Thymus (tissue), 11 donors: Measurements from ENCODE around the gene NCEH1. TPM values are rescaled to one million over a fixed set of nuclear protein-coding genes. Genes with fewer than 3 reads are reported as not detected.
"Not testable (repeated sequence)": the region's sequence is repeated elsewhere in the genome, so short reads cannot be mapped to it uniquely, and the experiment has no call there.

ENCODE experiments used
- DNase-seq, 9 donors: peaks; one replicate each; pipeline ENCODE4 v3.0.0-alpha.2; 2013; ENCODE audit warnings: low spot score in 9 of 9, low read depth in 6 of 9, missing footprints in 1 of 9
- H3K27ac ChIP-seq, 2 donors: one replicate each; pipeline ENCODE4 v1.5.1; 2013; ENCODE audit warnings: control low read depth in 1 of 2, low read depth in 1 of 2, low read length in 1 of 2, mild to moderate bottlenecking in 1 of 2, moderate library complexity in 1 of 2
- H3K27me3 ChIP-seq, 2 donors: one replicate each; pipeline ENCODE4 v1.5.1; 2013; ENCODE audit warnings: low read length in 1 of 2; ENCODE audit not compliant: control insufficient read depth in 2 of 2, insufficient read depth in 1 of 2
- H3K36me3 ChIP-seq, 2 donors: one replicate each; pipeline ENCODE4 v1.5.1; 2013; ENCODE audit warnings: low read length in 1 of 2, mild to moderate bottlenecking in 1 of 2, moderate library complexity in 1 of 2; ENCODE audit not compliant: control insufficient read depth in 2 of 2, insufficient read depth in 2 of 2
- H3K4me1 ChIP-seq, 2 donors: one replicate each; pipeline ENCODE4 v1.5.1; 2013; ENCODE audit warnings: low read length in 2 of 2; ENCODE audit not compliant: control insufficient read depth in 2 of 2, insufficient read depth in 2 of 2
- H3K4me3 ChIP-seq, 2 donors: one replicate each; pipeline ENCODE4 v1.5.1; 2013; ENCODE audit warnings: low read length in 2 of 2, control low read depth in 1 of 2, mild to moderate bottlenecking in 1 of 2
- H3K9me3 ChIP-seq, 2 donors: one replicate each; pipeline ENCODE4 v1.5.1; 2013; ENCODE audit warnings: low read length in 1 of 2, mild to moderate bottlenecking in 1 of 2; ENCODE audit not compliant: control insufficient read depth in 2 of 2, insufficient read depth in 1 of 2
- WGBS: extraction: QIAGEN DNeasy Blood & Tissue Kit; methylation state at CpG from one replicate; pipeline ENCODE4 v1.1.7; 2013; 5-methylcytosine and 5-hydroxymethylcytosine counted together
- polyA plus RNA-seq: library from polyadenylated mRNA; stranded (reverse); fragments of 200-250 nt; gene quantifications from one replicate; pipeline ENCODE4 v1.2.3, GENCODE V29; 2013
- total RNA-seq: library from RNA; stranded (reverse); fragments of 120-200 nt; gene quantifications from one replicate; pipeline ENCODE4 v1.2.4, GENCODE V29; 2013
- donor health status: healthy.

The NCEH1 gene
- total and polyA plus RNA-seq, 2 donors: 3.0 to 4.4 TPM

DNA sequence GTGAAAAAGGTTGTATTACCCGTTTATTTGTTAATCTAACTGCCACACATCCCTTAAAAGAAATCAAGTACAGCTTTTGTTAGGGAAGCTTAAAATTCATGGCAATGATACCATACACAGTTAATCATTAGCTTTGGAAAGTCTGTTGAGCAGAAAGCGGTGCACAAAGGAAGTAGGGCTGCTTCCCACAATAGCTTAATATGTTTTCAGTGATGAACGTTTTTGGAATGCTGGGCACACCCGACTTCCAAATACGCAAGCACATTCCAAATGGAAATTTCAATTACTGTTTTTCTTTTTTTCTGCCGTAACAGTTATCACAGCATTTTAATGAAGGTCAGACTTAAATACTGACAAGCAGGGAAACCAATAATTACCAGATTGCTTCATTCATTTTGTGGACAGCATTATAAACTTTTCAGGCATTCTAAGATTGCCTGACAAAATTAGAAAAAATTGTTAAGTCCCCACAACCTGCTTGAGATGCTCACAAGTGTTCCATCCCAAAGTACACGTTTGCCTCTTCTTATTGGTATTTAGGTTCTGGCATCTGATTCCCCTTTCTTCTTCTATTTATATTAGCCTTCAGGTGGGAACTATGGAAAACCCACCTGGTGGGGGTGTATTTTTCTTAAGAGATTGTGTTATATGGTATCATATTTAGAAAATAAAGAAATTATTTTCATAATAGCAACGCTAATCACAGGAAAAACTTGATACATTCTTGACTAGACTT lies 38.5 kb upstream of the NCEH1 start:
- WGBS: 83% methylated on average over 8 of the region's 8 CpGs
- Histone ChIP-seq H3K27ac (no peak overlapping the region), H3K4me1 (peaks cover 5 to 17% of the 10 kb centered on the region in 2 donors), H3K9me3 (no peaks in the 10 kb centered on the region), H3K4me3 (peak overlapping the region in 1 of 2 donors; percentile 84), H3K27me3 (no peaks in the 10 kb centered on the region), H3K36me3 (peaks cover 0 to 9% of the 10 kb centered on the region in 2 donors)
- no peak for DNase-seq

- H3K27me3 ChIP-seq: no peaks in the 10 kb centered on the region
- no peaks in the 10 kb centered on the region for H3K9me3 ChIP-seq
- H3K4me1 ChIP-seq: peaks cover 0 to 5% of the 10 kb centered on the region in 2 donors
- H3K4me3 ChIP-seq: no peak overlapping the region
- no peaks in the 10 kb centered on the region for H3K36me3 ChIP-seq
- DNase-seq: no peak
- 89% methylated on average over 2 of the region's 2 CpGs for WGBS
- no peak overlapping the region for H3K27ac ChIP-seq
These were observed 35.6 kb upstream of the NCEH1 start for GRCh38 chr3:172746475-172746874.

DNA sequence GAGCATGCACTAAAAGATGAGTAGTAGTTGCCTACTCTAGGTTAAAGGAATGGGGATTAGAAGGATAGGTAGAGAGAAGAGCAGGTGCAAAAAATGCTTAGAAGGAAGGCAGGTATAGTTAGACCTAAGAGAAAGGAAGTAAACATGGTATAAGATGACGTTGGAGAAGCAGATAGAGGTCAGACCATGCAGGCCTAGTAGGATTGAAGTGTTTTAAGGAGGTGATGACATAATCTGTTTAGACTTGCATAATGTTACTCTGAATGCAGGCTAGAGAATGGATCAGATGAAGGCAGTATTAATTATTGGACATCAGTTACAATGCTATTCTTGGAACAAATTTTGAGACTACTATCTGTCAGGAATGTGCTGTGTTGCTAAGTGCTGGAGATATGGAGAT lies 28.6 kb upstream of the NCEH1 start:
- H3K27ac ChIP-seq: no peak overlapping the region
- no peaks in the 10 kb centered on the region for H3K4me1 ChIP-seq
- H3K27me3 ChIP-seq: no peaks in the 10 kb centered on the region
- DNase-seq: no peak
- H3K4me3 ChIP-seq: no peak overlapping the region
- no peaks in the 10 kb centered on the region for H3K9me3 ChIP-seq
- WGBS: 75% methylated on average over 1 of the region's 1 CpG
- no peaks in the 10 kb centered on the region for H3K36me3 ChIP-seq

- H3K4me1 ChIP-seq: no peaks in the 10 kb centered on the region
- no peaks in the 10 kb centered on the region for H3K27me3 ChIP-seq
- H3K36me3 ChIP-seq: no peaks in the 10 kb centered on the region
- 95% methylated on average over 2 of the region's 2 CpGs for WGBS
- DNase-seq: no peak
- no peak overlapping the region for H3K27ac ChIP-seq
- no peaks in the 10 kb centered on the region for H3K9me3 ChIP-seq
- H3K4me3 ChIP-seq: no peak overlapping the region
These were observed 24.1 kb upstream of the NCEH1 start for GRCh38 chr3:172735014-172735413.

DNA sequence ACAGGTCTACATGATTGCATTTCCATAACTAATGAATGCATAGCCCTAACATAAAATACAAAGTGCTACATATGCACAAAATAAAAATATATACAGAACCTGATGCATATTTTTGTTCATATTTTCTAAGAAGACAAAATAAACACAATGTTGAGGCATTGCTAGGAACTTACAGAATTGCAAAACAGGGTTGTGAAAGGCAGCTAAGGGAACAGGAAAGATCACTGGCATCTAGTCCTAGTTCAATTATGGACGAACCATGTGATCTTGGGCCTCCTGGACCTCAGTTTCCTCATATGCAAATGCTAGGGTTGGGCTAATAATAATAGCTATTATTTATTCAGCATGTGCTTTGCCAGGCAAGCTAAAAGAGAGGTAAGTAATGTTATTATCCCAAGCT lies 15.5 kb upstream of the NCEH1 start:
- DNase-seq: no peak
- 91% methylated on average over 1 of the region's 1 CpG for WGBS
- H3K4me3 ChIP-seq: no peak overlapping the region
- H3K9me3 ChIP-seq: no peaks in the 10 kb centered on the region
- H3K4me1 ChIP-seq: no peaks in the 10 kb centered on the region
- H3K27me3 ChIP-seq: no peaks in the 10 kb centered on the region
- H3K36me3 ChIP-seq: no peaks in the 10 kb centered on the region
- H3K27ac ChIP-seq: no peak overlapping the region

- not testable (repeated sequence) for H3K27me3 ChIP-seq, H3K4me3 ChIP-seq, H3K4me1 ChIP-seq, H3K27ac ChIP-seq, H3K36me3 ChIP-seq, H3K9me3 ChIP-seq, DNase-seq
- 96% methylated on average over 8 of the region's 8 CpGs for WGBS
These were observed 11.7 kb upstream of the NCEH1 start for GRCh38 chr3:172722536-172723040.

- no peak overlapping the region for H3K4me3 ChIP-seq
- no peaks in the 10 kb centered on the region for H3K4me1 ChIP-seq
- H3K27ac ChIP-seq: no peak overlapping the region
- no peak for DNase-seq
- peaks cover 0 to 8% of the 10 kb centered on the region in 2 donors for H3K9me3 ChIP-seq
- 94% methylated on average over 4 of the region's 4 CpGs for WGBS
- H3K27me3 ChIP-seq: no peaks in the 10 kb centered on the region
- no peaks in the 10 kb centered on the region for H3K36me3 ChIP-seq
These were observed 6.7 kb upstream of the NCEH1 start for GRCh38 chr3:172717493-172718088.

- 15% methylated on average over 5 of the region's 5 CpGs for WGBS
- DNase-seq: no peak
These were observed 5.6 kb upstream of the NCEH1 start for GRCh38 chr3:172716476-172716875.

GRCh38 chr3:172713316-172713715 lies 2.4 kb upstream of the NCEH1 start:
- no peak for DNase-seq

More at GRCh38 chr3:172716476-172716875, 5.6 kb upstream of the NCEH1 start:
- H3K4me3 ChIP-seq: no peak overlapping the region
- H3K4me1 ChIP-seq: peaks cover 0 to under 1% of the 10 kb centered on the region in 2 donors
- no peaks in the 10 kb centered on the region for H3K36me3 ChIP-seq
- no peak overlapping the region for H3K27ac ChIP-seq
- no peaks in the 10 kb centered on the region for H3K27me3 ChIP-seq
- peaks cover 0 to 8% of the 10 kb centered on the region in 2 donors for H3K9me3 ChIP-seq

More at GRCh38 chr3:172713316-172713715, 2.4 kb upstream of the NCEH1 start:
- Histone ChIP-seq H3K36me3 (no peaks in the 10 kb centered on the region), H3K27ac (peak overlapping the region in 1 of 2 donors; percentile 25), H3K4me1 (peaks cover 5 to 9% of the 10 kb centered on the region in 2 donors), H3K9me3 (no peaks in the 10 kb centered on the region), H3K27me3 (no peaks in the 10 kb centered on the region), H3K4me3 (no peak overlapping the region)
- WGBS: 96% methylated on average over 3 of the region's 3 CpGs
